HG02763 (cell line): ENCODE measurements around the gene DCUN1D2.

Experiments
- ATAC-seq: cut with Tn5 transposase; IDR thresholded peaks from one replicate; pipeline ENCODE4 v1.9.1; 2021; ENCODE audit warnings: mild to moderate bottlenecking, moderate library complexity; ENCODE audit not compliant: unreplicated experiment

Gene DCUN1D2

DNA sequence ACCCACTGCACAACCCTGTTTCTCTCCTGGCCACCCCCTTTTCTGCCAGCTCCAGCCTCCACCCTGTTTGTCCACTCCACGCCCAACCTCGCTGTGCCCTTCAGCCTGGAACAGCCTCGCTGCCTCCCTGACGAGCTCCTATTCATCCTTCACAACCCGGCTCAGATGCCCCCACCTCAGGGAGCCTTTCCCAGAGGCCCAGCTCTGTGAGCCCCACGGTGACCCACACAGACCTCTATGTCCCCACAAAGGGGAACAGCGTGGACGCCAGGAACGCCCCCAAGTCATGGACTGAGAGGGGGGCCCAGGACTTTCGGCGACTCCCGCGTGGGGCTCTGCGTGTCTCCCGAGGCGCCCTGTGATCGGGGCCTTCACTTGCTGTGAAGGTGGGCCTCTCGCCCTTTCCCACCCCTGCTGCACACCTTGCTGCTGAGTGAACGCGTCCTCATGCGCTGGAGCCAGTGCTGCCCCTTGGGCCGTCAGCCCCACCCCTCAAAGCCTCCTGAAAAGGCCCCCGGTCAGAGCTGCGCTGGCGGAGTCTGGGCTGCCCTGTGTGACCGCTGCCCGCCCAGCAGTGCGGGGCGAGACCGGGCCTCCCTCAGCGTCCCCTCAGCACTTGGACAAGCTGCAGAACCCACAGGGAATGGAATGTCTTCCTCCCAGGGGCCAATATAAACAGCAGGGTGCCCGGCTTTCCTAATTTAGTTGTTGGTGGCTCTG is 77.2 kb downstream of the DCUN1D2 start:
- no peak for ATAC-seq

DNA sequence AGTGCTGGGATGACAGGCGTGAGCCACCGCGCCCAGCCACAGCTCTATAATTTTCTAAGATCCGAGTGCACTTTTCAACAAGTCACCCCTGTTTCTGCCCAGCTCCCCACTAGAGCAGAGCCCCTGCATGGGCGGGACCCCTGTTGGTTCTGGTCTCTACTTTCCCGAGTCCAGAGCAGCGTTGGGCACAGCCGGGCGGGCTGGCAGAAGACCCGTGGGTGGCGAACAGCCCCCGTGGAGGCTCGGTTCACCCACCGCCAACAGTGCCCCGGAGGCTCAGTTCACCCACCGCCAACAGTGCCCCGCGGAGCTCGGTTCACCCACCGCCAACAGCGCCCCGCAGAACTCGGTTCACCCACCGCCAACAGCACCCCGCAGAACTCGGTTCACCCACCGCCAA is 78.1 kb downstream of the DCUN1D2 start:
- no peak for ATAC-seq

DNA sequence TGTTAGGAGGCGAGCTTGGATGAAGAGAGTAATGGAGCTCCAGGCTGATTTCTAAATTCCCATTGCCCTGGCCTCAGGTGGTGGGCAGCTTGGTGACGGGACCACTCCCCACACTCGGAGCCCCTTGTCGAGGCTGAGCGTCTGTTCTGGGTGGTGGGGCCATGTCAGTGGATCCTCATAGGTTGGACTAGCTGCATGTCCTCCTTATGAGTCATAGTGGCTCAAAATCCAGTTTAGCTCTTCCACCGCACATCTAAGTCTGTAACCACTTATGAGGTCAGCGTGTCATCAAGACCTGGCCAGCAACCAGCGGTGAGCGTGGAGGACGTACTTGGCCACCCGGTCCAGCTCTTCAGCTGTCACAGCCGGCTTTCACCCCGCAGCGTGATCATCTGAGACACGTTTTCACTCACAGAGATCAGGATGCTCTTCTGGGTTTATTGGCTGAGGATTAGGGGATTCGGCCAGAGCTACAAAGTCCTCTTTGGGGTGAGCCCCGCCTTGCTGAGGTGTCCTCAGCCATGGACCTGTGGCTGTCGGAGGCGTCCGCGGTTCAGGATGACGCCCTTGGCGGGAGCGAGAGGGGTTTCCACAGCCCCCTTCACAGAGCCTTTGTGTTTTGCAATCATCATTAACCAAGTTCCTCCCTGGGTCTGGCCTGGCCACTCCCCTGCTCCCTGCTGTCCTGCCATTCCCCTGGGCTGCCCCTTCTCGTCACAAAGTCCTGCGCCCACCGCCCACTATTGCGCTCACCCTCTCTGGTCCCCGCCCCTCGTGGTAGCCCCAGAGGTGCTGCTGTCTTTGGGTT is 79.1 kb downstream of the DCUN1D2 start:
- no peak for ATAC-seq

DNA sequence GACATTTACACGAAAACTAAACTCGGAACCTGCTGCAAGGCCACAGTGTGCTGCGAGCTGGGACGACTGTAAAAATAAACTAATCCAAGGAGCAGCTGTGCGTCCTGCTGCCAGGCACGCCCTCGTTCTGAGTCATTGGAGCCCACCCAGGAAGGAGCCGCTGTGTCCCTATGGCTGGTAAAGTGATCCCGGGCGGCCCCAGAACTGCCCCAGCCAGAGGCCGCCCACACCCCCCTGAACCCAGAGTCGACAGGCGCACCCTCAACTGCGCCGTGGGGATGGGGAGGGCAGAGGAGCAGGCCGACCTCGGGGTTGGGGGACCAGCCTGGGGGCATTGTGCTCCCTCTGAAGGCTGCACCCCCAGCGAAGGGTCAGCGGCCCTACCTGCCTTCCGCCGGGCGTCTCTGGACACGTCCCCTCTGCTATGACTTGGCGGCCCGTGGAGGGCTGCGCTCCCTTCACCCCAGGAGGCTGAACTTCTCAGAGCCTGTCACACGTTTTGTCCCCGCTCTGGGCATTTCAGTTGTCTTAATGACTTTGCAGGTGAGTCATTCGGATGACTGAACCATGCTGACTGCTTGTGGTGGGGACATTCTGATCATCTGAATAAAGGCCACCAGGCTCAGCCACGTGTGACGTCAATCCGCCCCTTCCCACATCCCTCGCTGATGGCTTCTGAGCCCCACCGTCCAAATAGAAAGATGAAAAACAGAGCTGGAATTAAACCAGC is 79.9 kb downstream of the DCUN1D2 start:
- ATAC-seq = no peak

DNA sequence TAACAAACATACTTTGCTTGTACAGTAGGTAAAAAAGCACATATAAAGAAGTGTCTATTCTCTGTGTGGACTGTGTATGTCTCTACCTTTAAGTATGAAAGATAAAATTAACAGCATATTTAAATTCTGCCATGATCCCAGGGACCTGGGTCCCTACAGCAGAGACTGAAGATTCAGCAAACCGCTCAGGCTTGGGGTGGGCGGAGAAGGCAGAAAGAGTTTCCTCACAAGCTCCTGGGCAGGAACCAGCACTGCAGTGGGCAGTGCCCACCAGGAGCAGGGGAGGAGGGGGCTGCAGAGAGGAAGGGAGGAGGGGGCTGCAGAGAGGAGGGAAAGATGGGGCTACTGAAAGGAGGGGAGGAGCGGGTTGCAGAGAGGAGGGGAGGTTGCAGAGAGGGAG is 81.9 kb downstream of the DCUN1D2 start:
- no peak for ATAC-seq

DNA sequence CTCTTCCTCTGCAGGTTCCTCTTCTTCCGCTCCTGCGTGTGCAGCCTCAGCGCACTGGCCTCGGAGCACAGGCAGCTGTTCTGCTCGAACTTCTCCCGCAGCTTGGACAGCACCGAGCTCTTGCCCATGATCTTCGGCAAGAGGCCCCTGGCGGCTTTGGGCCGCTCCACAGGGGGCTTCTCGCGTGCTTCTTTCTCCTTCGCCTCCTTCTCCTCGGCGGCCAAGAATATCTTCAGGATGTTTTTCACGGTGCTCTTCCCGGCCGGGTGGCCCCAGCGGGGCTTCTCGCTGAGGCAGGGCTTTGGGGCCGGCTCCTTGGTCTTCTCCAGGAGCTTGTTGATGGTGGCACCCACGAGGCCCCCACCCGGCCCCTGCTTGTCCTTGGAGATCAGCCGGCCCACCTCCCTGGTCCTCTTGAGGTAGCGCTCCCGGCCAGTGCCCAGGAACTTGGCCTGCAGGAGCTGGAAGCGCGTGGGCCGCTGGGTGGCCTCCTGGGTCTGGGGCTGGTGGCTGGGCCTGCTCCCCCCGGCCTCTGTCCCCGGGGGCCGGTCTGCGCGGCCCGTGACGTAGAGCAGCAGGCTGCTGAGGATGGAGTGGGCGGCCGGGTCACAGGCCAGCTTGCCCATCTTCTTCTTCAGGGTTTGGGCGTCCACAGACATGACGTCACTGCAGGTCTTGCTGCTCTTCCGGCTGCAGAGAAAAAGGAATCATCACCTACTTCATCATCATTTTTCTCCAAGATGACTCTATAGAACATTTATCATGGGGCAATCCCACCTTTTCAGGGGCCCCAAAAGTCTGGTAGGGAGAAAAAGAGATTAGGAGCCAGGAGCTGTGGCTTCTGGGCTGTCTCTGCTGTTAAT is 82.7 kb downstream of the DCUN1D2 start:
- ATAC-seq = no peak

DNA sequence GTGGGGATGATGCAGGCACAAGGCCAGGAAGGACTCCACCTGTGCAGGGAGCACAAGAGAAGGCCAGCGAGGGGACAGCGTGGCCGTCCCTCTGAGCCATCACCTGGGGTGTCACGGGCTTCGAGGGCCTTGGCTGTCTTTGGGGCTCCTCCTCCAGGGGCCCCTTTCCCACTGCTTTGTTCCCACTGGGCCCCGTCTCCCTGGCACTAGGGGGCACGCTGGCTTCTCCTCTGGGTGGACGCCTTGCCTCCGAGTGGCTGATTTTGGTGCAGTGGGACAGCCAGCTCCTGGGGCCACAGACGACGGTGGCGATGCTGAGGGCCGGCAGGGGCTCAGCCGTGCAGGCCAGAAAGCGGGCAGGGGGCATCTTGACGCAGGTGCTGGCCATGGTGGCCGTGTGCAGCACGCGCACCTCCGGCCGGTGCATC is 83.4 kb downstream of the DCUN1D2 start:
- ATAC-seq = no peak

DNA sequence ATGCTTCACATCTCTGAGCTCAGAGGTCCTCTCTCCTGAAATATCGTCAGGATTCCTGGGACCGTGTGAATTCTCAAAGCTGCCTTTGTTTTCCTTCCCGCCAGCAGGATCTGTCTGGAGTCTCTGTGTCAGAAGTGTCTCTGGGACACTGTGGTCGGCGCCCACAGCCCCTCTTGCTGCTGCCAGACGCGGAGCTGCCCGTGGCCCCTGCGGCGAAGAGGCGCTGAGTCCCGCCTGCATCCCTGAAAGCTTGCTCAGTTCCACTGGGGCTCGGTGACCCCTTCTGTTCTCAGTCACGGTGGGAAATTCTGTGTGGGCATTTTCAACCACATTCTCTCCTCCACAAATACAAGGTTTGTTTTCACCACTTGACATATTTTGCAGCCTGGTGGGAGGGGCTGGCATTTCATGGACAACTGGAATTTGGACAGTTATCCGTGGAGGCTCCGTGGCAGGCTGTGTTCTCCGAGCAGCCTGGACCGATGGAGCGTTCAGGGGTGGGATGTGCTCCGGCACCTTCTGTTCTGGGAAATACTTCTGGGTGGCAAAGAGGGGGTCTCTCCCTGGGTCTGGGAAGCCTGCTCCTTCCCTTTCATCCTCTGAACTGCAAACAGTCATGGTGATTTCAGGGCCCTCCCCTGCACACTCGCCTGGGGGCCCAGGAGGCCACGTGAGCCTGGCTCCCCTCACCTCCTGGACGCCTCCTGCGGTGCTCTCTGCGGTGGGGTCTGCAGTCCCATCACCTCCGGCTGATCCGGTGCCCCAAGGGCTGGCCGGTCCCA is 84.0 kb downstream of the DCUN1D2 start:
- ATAC-seq = no peak
